Activated CD4-positive, alpha-beta T cell treated with anti-CD3 and anti-CD28 coated beads, Interleukin-10, Interleukin-2, amounts not matched to agents 100 ng/mL and 50 ng/mL, durations not matched to agents 16 hours and 8 hours (primary cell): Measurements from ENCODE around the gene LCA5L.

Experiments
- DNase-seq: peaks from one replicate; pipeline ENCODE4 v3.0.0-alpha.2; 2020

LCA5L gene

GRCh38 chr21:39445321-39446269 is at the start of gene LCA5L:
LCA5L (minus strand) TSS chr21:39445778; CDS start chr21:39428493, 17,285 bp downstream.
- peak; percentile 95 for DNase-seq

DNA sequence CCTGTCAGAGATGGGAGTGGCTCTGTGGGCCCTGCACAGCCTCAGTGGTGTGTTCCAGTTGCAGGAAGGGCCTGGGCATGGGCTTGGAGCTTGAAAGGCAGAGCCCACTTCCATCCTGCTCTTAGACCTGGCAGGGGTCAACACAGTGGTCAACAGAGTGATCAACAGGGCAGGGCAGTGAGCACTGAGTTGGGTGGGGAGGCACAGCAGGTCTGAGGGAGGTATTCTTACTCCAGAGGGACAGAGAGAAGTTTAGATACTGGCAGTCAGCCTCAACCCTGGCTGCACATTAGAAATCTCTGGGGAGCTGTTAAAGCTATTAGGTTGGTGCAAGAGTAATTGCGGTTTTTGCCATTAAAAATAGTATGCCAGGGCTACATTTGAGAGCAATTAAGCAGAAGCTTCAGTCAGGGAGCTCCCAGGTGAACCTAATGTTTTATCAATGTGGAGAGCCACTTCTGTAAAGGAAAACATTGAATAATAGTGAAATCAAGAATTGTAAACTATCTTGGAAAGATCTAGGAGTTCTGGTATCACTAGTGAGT is 43.9 kb upstream of the LCA5L start:
- no peak for DNase-seq

- DNase-seq = no peak
These were observed 39.2 kb upstream of the LCA5L start for GRCh38 chr21:39484711-39485276.

DNA sequence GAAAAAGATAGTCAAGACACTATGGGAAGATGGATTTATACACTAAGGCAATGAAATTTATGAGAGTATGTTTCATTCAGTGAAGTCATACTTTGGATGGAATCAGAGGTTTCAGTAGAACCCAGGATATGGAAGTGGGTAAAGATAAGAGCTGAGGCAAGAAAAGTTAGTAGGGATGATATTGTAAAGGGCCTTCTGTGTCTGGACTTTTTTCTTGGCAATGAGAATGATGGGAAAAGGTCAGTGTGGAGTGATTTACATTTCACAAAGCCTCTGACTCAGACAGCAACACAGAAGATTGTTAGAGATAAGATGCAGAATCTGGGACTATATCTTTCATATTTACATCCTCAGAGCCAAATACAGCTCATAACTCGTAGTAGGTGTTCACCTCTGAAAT is 38.3 kb upstream of the LCA5L start:
- DNase-seq = no peak

DNA sequence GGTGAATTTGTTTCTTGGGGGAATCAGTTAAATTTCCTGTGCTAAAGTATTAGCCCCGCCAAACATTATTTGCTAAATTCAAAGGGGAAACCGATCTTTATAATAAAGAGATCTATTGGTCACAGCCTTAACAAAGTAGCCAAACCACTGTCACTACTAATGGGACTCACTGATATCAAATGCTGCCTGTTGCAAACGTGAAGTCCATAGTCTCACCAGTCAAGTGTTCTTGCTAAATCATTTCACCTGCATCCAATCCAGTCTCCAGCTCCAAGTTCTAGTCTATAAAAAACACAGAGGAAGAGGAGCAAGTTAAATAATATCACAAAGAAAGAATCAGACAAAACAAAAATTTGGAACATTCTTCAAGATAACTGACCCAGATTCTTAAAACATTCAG is 36.3 kb upstream of the LCA5L start:
- DNase-seq = no peak

DNA sequence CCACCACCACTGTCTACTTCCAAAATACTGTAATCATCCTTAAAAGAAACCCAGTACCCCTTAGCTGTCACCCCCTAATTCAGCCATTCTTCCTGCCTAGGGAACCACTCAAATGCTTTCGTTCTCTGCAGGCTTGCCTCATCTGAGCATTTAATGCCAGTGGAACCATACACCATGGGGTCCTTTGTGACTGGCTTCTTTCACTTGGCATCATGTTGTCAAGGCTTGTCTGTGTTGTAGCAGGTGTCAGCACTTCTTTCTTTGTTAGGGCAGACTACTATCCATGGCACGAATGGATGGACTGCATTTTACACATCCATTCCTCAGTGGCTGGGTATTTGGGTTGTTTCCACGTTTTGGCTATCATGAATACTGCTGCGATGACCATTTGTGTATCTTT is 34.7 kb upstream of the LCA5L start:
- DNase-seq = no peak

DNA sequence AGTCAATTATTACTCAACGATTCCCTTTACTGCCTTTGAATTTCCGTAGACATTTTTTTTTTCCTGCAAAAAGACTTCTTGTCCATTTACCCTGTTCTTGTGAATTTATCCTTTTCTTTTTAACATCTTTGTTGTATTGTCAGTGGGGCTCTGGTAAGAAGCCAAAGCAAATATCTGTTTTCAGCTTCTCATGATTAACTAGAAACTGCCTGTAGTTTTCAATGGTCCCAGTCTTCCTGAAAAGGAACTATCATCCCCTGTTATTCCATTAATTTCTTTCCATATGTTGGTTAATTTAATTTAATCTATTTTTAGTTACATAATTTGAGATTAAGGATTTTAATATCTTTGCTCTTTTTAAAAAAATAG is 34.2 kb upstream of the LCA5L start:
- DNase-seq = no peak

GRCh38 chr21:39479164-39479813 is 33.7 kb upstream of the LCA5L start:
- no peak for DNase-seq

DNA sequence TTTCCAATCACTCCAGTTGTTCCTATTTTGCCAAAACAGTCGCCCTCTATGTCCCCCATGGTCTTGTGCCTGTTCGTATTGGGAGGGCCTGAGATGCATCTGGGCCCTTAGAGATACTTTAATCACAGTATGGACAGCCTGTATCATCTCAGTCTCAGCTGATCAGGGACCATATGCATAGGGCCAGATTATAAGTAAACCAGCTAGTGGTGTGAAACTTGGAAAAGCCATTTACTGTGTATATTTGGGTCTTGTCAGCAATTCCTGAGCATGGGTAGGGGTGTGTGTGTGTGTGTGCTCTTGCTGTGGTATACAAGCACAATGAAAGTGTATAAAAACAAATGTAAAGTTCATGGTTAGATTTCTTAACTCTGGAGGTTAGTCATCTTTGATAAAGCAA is 29.0 kb upstream of the LCA5L start:
- DNase-seq = no peak

DNA sequence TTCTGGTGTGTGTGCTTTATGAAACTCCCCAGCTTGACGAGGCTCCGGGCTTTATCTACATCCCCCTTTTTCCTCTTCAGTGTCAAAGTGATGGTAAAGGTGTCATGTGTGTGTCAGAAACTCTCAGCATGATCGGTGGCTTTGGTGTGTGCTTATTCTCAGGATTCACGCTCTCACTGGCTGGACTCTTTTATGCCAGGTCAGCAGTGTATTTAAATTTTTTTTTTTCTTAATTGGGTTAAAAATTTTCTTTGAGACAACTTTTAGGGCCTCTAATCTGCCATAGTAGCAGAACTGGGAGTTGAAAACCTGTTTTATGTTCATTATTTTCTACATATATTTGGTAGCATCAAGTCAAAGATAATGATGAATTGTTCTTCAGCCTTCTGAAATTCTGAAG is 27.2 kb upstream of the LCA5L start:
- DNase-seq = no peak

GRCh38 chr21:39471598-39471997 is 26.0 kb upstream of the LCA5L start:
- DNase-seq = no peak

GRCh38 chr21:39468559-39468958 is 23.0 kb upstream of the LCA5L start:
- DNase-seq = no peak

DNA sequence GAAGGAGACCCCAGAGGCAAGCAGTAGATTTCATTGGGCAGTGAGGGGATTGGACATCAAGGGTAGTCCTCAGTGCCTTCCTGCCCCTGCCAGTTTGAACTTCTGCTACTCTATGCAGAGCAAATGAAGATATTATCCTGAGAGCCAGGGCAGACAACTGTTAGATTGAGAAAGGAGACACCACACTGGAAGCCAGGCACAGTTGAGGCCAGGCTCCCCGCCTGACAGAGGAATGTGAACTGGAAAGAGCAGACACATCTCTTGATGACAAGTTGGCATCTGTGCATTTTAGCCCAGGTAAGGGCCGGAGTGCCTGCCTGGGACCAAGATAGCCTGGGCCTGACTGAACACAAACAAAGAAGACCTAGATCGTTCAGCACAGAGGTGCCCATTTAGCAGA is 22.2 kb upstream of the LCA5L start:
- no peak for DNase-seq

- DNase-seq = no peak
These were observed 21.0 kb upstream of the LCA5L start for GRCh38 chr21:39466584-39466983.

- no peak for DNase-seq
These were observed 17.7 kb upstream of the LCA5L start for GRCh38 chr21:39463308-39463707.

- peak; percentile 38 for DNase-seq
These were observed 15.8 kb upstream of the LCA5L start for GRCh38 chr21:39461419-39461818.

DNA sequence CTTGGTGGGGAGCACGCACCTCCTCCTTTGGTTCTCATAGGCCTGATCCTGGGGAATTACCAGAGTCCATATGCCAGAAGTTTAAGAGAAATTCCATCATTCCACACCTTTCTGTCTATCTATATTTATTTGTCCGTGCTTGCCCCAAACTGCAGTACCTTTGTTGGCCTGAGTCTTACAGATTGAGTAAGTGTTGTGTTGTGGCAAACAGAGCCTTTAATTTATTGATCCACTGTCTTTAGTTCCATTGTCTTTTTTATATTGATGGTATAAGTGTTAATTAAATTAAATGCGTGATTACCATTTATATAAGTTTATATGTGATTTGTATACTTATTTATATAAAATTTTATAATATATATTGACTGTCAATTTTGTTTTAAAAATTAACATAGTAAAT is 11.1 kb upstream of the LCA5L start:
- no peak for DNase-seq

GRCh38 chr21:39454949-39455668 is 9.5 kb upstream of the LCA5L start:
- no peak for DNase-seq

DNA sequence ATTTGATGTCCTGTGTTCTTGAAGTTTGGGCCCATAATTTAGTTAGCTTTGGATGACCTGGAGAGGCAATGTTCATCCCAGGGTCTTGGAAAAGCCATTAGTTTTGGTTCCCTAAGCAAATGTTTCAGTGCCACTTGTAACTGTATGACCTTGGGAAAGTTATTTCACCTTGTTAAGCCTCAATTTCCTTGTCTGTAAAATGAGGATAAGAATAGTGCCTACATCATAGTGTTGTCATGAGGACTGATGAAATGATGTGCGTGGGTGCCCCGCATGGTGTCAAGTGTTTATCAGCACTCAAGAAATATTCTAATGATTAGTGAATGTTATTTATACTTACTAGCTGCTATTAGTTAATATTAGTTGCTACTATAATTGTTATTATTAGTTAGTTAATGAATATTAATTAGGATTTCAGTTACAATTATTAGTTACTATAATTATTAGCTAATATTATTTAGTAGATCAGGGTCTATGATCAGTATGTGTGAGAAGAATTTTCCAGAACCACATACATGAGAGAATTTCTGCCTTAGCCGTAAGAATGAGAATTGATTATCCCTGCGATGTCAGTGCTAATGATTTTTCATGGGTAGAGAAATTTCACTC is 8.1 kb upstream of the LCA5L start:
- DNase-seq = no peak

DNA sequence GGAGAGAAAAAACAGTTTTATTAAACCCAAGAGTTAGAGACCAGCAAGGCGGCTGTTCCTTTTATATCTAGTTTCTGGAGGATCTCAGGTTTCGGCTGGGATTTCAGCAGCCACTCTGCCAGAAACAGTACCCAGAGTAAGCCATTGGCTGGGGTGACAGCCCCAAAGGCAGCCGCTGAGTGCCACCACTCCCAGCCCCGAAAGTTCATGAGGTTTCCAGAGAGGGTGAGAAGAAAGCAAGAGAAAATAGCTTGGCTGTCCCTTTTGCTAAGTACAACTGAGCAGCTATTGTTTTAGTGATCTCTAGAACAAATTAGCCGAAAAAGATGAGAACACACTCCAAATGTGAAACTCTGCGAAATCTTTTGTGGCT is 7.4 kb upstream of the LCA5L start:
- DNase-seq = no peak

- no peak for DNase-seq
These were observed 6.8 kb upstream of the LCA5L start for GRCh38 chr21:39452207-39452969.
